NOMO-1 (cell line): Measurements from ENCODE around the gene CCDC169.
A peak's percentile ranks its signal among the peaks of the same experiment; 100 is the strongest.
"Not testable (repeated sequence)": the region's sequence is repeated elsewhere in the genome, so short reads cannot be mapped to it uniquely, and the experiment has no call there.

Source experiments
- DNase-seq, 2 experiments: peaks; one replicate each; lab custom pipeline; 2025; ENCODE audit not compliant: unreplicated experiment in 2 of 2; lab: John Stamatoyannopoulos, UW

CCDC169 gene

DNA sequence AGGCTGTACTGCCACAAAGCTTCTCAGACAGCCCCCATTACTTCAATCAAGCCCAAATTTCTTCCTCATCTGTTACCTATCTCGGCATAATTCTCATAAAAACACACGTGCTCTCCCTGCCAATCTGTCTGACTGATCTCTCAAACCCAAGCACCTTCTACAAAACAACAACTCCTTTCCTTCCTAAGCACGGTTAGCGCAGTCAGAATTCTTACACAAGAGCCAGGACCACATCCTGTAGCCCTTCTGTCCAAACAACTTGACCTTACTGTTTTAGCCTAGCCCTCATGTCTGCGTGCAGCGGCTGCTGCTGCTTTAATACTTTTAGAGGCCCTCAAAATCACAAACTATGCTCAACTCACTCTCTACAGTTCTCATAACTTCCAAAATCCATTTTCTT is 22.2 kb upstream of the CCDC169 start:
- DNase-seq = not testable (repeated sequence)

GRCh38 chr13:36313047-36313969 is 15.7 kb upstream of the CCDC169 start:
- DNase-seq = no peak

DNA sequence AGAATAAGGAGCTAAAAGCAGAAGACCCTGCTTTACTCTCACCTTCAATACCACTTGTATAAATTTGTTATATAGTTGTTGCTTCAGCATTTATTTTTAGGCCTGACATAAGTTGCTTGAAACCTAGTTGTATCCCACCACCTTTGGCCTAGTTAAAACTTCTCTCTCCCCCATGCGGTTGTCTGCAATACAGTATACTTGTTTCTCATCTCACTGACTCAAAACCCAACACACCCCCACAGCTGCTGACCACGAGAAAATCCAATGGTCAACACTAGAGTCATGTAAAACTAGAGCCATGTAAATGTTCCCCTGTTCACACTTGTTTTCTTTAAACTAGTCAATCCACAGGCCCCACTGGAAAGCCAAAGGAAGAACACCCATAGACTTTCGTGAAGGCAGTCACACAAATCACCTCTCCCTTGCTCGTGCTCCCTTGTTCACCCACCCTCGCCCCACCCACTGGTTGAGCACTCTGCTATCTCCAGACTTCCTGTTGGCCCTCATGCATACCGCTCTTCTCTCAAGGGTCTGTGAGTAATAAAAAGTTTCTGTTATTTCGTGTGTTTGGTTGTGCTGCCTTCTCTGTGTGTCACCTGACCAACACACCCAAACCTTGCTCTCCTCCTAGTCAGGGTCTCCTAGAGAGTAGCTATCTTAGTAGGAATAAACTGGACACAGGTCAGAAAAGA is 12.9 kb upstream of the CCDC169 start:
- DNase-seq = no peak

GRCh38 chr13:36302289-36302688 is 4.7 kb upstream of the CCDC169 start:
- DNase-seq = no peak

DNA sequence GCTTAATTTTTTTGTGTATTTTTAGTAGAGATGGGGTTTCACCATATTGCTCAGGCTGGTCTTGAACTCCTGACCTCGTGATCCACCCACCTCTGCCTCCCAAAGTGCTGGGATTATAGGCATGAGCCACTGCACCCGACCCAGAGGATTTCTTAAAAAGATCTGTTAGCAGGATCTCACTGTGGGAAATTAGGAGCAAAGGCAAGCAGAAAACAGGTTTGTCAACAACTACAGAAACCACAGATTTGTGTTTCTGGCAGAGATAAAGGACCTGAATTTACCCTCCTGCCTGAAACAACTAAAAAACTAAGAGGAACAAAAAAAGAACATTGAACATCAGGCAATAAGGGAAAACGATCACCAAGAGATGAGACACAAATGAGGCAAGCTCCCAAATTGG is 1.9 kb upstream of the CCDC169 start:
- DNase-seq = not testable (repeated sequence)

DNA sequence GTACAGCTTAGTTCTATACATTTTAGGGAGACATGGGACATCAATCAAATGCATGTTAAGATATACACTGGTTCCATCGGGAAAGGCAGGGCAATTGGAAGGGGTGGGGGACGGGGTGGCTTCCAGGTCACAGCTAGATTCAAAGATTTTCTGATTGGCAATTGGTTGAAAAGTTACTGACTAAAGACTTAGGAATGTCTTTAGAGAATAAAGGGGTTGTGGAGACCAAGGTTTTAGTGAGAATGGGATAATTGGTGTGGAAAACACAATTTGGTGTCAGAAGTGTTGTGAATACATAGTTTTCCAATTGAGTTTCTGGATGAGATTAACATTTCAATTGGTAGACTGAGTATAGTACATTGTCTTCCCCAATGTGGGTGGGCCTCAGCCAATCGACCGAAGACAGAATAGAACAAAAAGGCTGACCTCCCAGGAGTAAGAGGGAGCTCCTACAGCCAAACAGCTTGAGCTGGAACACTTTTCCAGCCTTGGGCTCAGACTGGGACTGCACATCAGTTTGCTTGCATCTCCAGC is 988 bp upstream of the CCDC169 start:
- no peak for DNase-seq

DNA sequence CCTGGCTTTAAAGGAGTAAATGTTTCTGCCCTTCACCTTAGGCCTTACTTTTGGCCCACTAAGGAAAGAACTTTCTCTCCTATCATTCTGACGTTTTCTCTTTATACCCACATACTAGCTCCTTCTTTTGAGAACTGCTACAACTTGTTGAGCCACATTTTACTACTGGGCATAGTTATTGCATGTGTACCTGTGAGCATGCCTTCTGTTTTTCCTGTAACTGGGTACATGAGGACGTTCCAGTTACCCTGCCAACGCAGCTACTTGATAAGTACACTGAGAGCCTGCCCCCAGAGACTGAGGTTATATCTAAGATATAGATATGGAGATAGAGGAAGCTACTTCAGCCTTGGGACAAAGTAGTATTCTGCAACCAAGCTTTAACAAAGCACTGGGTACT is 3.5 kb downstream of the CCDC169 start:
- no peak for DNase-seq

GRCh38 chr13:36293497-36293896 is 4.1 kb downstream of the CCDC169 start:
- no peak for DNase-seq

GRCh38 chr13:36288794-36289391 is 8.7 kb downstream of the CCDC169 start:
- no peak for DNase-seq

GRCh38 chr13:36286006-36286405 is 11.6 kb downstream of the CCDC169 start:
- DNase-seq = no peak

DNA sequence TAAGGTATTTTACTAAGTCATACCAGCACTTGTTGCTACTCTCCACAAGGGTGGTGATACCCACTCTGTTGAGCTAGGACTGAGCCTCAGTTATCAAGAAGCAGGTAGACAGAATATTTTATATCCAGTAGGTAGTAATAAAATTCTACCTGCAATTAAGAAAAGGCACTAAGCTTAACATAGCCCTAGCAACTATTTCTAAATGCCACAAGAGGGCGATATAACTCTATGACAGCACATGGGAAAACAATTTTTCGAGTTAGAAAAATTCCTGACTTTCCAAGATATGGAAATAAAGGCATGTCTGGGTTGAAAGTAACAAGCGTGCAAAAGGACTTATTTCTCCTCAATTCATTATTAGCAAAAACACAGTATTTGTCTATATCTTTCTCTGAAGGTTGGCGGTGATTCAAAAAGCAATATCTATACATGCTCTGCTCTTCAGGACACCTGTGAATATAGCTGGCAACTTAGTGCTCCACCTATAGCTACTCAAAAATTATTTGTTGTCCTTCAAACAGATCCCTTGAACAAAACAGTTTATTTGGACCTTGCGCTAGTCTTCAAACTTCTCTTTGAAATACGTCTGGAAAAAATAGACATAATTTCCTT is 14.7 kb downstream of the CCDC169 start:
- DNase-seq = peak in 1 of 2 experiments; percentile 9

- peak; percentile 37 to 62 for DNase-seq
Measured at GRCh38 chr13:36275190-36276002, 22.2 kb downstream of the CCDC169 start.

DNA sequence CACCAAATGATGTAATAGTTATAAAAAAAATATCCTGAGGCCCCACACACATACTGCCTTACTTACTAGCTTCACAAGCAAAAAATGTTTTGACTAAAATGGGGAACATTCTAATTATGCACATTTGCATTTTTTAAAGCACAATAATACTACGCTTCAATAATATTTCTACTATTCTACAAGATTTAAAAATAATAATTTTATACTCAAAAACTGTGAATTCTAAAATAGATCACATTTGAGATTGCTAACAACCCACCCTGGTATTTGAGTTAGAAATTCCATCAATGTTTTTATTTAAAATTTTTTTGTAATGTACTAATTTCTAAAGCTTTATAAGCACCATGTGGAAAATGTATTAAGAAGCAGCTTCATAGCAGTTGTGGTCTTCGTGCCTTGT is 24.2 kb downstream of the CCDC169 start:
- DNase-seq = no peak

- DNase-seq = no peak
Measured at GRCh38 chr13:36261976-36262375, 35.6 kb downstream of the CCDC169 start.

GRCh38 chr13:36261011-36261410 is 36.6 kb downstream of the CCDC169 start:
- DNase-seq = no peak

DNA sequence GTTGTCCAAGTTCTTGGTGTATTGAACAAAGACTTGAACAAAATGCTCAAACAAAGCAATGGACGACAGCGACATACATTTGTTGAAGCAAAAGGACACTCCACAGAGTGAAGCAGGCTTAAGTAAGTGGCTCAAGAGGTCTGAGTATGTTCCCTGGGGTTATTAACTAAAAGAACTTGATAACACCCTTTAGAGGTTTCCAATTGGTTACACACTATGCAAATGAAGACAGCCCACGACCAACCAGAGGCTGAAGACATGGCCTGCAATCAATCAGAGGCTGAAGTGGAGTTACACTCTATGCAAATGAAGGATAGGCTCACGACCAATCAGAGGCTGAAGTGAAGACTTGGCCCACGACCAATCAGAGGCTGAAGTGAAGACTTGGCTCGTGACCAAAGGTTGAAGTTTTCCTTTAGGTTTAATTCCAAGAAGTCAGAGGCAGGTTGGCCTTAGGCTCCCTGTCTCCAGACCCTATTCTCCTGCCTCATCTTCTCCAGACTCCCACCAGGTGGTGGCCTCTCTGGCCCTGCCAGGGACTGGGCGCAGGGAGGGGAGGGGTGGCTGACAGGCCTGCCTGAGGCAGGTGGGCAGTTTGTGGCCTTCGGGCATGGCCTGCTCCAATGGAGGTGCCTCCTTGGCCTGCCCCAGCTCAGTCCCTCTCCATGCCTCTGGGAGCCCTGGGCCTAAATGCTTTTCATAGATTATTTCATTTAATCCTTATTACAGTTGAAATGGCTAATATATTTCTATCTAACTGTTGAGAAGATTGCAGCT is 38.1 kb downstream of the CCDC169 start:
- no peak for DNase-seq

DNA sequence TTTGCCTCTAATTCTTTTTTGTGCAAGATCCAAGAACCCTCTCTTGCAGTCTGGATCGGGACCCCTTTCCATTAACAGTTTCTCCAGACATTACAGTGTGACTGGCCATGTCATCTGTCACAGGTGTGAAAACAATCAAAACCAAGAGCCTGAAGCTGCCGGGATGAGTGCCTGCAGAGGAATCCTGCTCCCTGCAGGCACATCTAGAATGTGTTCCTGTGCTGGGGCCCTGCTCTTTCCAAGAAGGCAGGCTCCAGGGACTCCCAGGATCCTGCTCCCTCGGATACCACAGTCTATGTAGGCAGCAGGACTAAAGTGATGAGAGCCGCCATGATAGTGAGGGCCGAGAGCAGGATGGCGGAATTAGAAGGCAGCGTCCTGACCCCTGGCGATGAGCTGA is 38.8 kb downstream of the CCDC169 start:
- no peak for DNase-seq

GRCh38 chr13:36251526-36251925 is 46.1 kb downstream of the CCDC169 start:
- peak; percentile 30 to 71 for DNase-seq

DNA sequence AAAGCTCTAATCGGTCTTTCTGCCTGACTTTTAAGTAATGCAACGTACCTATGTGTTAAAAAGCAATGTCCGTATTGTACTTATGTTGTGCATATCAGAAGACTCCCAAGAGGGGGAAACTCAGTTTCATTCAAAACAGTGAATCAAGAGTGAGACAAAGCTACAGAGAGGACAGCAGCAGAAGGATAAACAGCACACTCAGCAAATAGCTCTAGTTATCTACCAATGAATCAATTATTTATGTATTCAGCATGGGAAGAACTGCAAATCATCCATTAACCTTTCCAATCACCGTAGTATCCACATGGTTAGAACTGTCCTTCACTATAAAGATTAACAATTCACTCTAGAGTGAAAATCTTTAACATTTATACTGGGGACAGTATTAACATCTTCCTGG is 46.6 kb downstream of the CCDC169 start:
- DNase-seq = no peak
